IMR-90 (cell line): ENCODE measurements around the gene BPGM. TPM values are rescaled to one million over a fixed set of nuclear protein-coding genes. Genes with fewer than 3 reads are reported as not detected.

Experiments used
- ATAC-seq: fragments of 200-7000 bp; cut with Tn5 transposase; 2 replicates; pipeline ENCODE4 v1.9.1; 2020; ENCODE audit warnings: low read depth, mild to moderate bottlenecking, moderate library complexity
- BruUV-seq: library from RNA; stranded (reverse); fragments of 400-500 nt; replicated peaks from 2 replicates; lab custom pipeline; 2021; lab: Mats Ljungman, UMichigan
- CTCF ChIA-PET: fragments of 300-600 bp; formaldehyde crosslinking; extraction: SDS; loops from one replicate; lab custom pipeline; 2021; ENCODE audit warnings: antibody characterized with exemption; lab: Yijun Ruan, JAX
- POLR2A ChIA-PET: fragments of 300-600 bp; sonication (Branson Sonifier 250); formaldehyde crosslinking; loops from one replicate; lab custom pipeline; 2022; ENCODE audit warnings: antibody characterized with exemption; ENCODE audit not compliant: unreplicated experiment; lab: Charles Lee
- DNase-seq: peaks from one replicate; pipeline ENCODE4 v3.0.0; 2013
- H2AFZ ChIP-seq: replicated peaks from 2 replicates; pipeline ENCODE3; 2013; ENCODE audit warnings: low read length, mild to moderate bottlenecking; ENCODE audit not compliant: poor library complexity
- H2AK5ac ChIP-seq: 2 replicates; pipeline ENCODE4 v1.6.1; 2013; ENCODE audit warnings: low read depth, low read length, inconsistent platforms
- H2AK9ac ChIP-seq: replicated peaks from 2 replicates; pipeline ENCODE3; 2013; ENCODE audit warnings: mild to moderate bottlenecking, low read depth, low read length, moderate library complexity; ENCODE audit not compliant: poor library complexity
- H2BK120ac ChIP-seq: 2 replicates; pipeline ENCODE4 v1.6.1; 2013; ENCODE audit warnings: low read depth, low read length, inconsistent platforms
- H2BK15ac ChIP-seq: 3 replicates; pipeline ENCODE4 v1.6.1; 2013; ENCODE audit warnings: low read depth, low read length, inconsistent platforms
- H2BK20ac ChIP-seq: 2 replicates; pipeline ENCODE4 v1.6.1; 2013; ENCODE audit warnings: low read depth, mild to moderate bottlenecking, inconsistent platforms, low read length, moderate library complexity
- H2BK5ac ChIP-seq: 2 replicates; pipeline ENCODE4 v1.6.1; 2013; ENCODE audit warnings: mild to moderate bottlenecking, low read depth, low read length, inconsistent platforms; ENCODE audit not compliant: poor library complexity, severe bottlenecking
- H3K14ac ChIP-seq: replicated peaks from 2 replicates; pipeline ENCODE4 v1.6.1; 2013; ENCODE audit warnings: low read depth, low read length, inconsistent platforms
- H3K18ac ChIP-seq: 2 replicates; pipeline ENCODE4 v1.6.1; 2013; ENCODE audit warnings: low read depth, low read length, control low read depth
- H3K23ac ChIP-seq: 2 replicates; pipeline ENCODE4 v1.6.1; 2013; ENCODE audit warnings: low read depth, low read length, inconsistent platforms
- H3K27ac ChIP-seq: 2 replicates; pipeline ENCODE4 v1.5.1; 2013; ENCODE audit warnings: mild to moderate bottlenecking, control low read depth, low read length; ENCODE audit not compliant: insufficient read depth
- H3K27me3 ChIP-seq: 2 replicates; pipeline ENCODE4 v1.6.1; 2013; ENCODE audit warnings: low read length; ENCODE audit not compliant: control insufficient read depth, insufficient read depth
- H3K36me3 ChIP-seq: 2 replicates; pipeline ENCODE4 v1.6.1; 2013; ENCODE audit warnings: low read length, mixed read lengths; ENCODE audit not compliant: control insufficient read depth, insufficient read depth
- H3K4ac ChIP-seq: 2 replicates; pipeline ENCODE4 v1.6.1; 2013; ENCODE audit warnings: low read depth, low read length, inconsistent platforms
- H3K4me1 ChIP-seq: 2 replicates; pipeline ENCODE4 v1.6.1; 2013; ENCODE audit warnings: low read length, mixed read lengths; ENCODE audit not compliant: control insufficient read depth, insufficient read depth
- H3K4me2 ChIP-seq: 2 replicates; pipeline ENCODE4 v1.6.1; 2013; ENCODE audit warnings: low read depth, mild to moderate bottlenecking, control low read depth, low read length, moderate library complexity
- H3K4me3 ChIP-seq: 2 replicates; pipeline ENCODE4 v1.5.1; 2013; ENCODE audit warnings: low read depth, mild to moderate bottlenecking, control low read depth, low read length, moderate library complexity; ENCODE audit not compliant: insufficient read depth
- H3K56ac ChIP-seq: 2 replicates; pipeline ENCODE4 v1.6.1; 2013; ENCODE audit warnings: low read length, inconsistent platforms; ENCODE audit not compliant: insufficient read depth; ENCODE audit errors: extremely low read depth
- H3K79me1 ChIP-seq, 2 experiments: 2 replicates each; pipeline ENCODE4 v1.6.1; 2013; ENCODE audit warnings: low read length in 2 of 2, inconsistent platforms in 1 of 2, low read depth in 1 of 2
- H3K9ac ChIP-seq: 2 replicates; pipeline ENCODE4 v1.6.1; 2013; ENCODE audit warnings: low read depth, low read length, control low read depth
- H3K9me1 ChIP-seq: 2 replicates; pipeline ENCODE4 v1.6.1; 2013; ENCODE audit warnings: low read length, inconsistent platforms; ENCODE audit not compliant: insufficient read depth
- H3K9me3 ChIP-seq: 2 replicates; pipeline ENCODE4 v1.6.1; 2013; ENCODE audit warnings: low read length; ENCODE audit not compliant: control insufficient read depth, insufficient read depth
- H4K20me1 ChIP-seq: 2 replicates; pipeline ENCODE4 v1.6.1; 2013; ENCODE audit warnings: low read length, inconsistent platforms; ENCODE audit not compliant: insufficient read depth
- H4K5ac ChIP-seq: 2 replicates; pipeline ENCODE4 v1.6.1; 2013; ENCODE audit warnings: mild to moderate bottlenecking, low read depth, low read length, control low read depth
- H4K8ac ChIP-seq, 2 experiments: 2 replicates each; pipeline ENCODE4 v1.6.1; 2013; ENCODE audit warnings: low read depth in 2 of 2, low read length in 2 of 2, control low read depth in 1 of 2, inconsistent platforms in 1 of 2
- H4K91ac ChIP-seq: 2 replicates; pipeline ENCODE4 v1.6.1; 2013; ENCODE audit warnings: low read depth, low read length, inconsistent platforms; ENCODE audit not compliant: insufficient read depth
- BHLHE40 ChIP-seq: fragments of 150-350 bp; IDR thresholded peaks from 2 replicates; pipeline ENCODE4 v1.6.1; 2016; ENCODE audit warnings: mild to moderate bottlenecking, low read depth, low read length
- CEBPB ChIP-seq: IDR thresholded peaks from 2 replicates; pipeline ENCODE4 v1.6.1; 2012; ENCODE audit warnings: low read depth, low read length, improper control_type of control experiment
- CHD1 ChIP-seq: IDR thresholded peaks from 2 replicates; pipeline ENCODE4 v1.6.1; 2012; ENCODE audit warnings: low read depth, low read length, improper control_type of control experiment
- ELK1 ChIP-seq: fragments of 150-350 bp; IDR thresholded peaks from 2 replicates; pipeline ENCODE4 v1.6.1; 2016; ENCODE audit warnings: low read depth, mild to moderate bottlenecking, low read length, moderate library complexity, borderline replicate concordance
- FOS ChIP-seq: fragments of 150-350 bp; IDR thresholded peaks from 2 replicates; pipeline ENCODE4 v1.6.1; 2016; ENCODE audit warnings: low read depth, low read length
- MAFK ChIP-seq: IDR thresholded peaks from 2 replicates; pipeline ENCODE4 v1.6.1; 2012; ENCODE audit warnings: low read depth, low read length, improper control_type of control experiment
- MAZ ChIP-seq: IDR thresholded peaks from 2 replicates; pipeline ENCODE4 v1.6.1; 2012; ENCODE audit warnings: low read depth, mild to moderate bottlenecking, low read length, improper control_type of control experiment, moderate library complexity, borderline replicate concordance
- MXI1 ChIP-seq: IDR thresholded peaks from 2 replicates; pipeline ENCODE4 v1.6.1; 2012; ENCODE audit warnings: low read depth, mild to moderate bottlenecking, low read length, moderate library complexity, borderline replicate concordance
- NFE2L2 ChIP-seq: fragments of 150-350 bp; IDR thresholded peaks from 2 replicates; pipeline ENCODE4 v1.6.1; 2016; ENCODE audit warnings: low read depth, mild to moderate bottlenecking, low read length
- RAD21 ChIP-seq: IDR thresholded peaks from 2 replicates; pipeline ENCODE4 v1.6.1; 2012; ENCODE audit warnings: low read length, improper control_type of control experiment
- RCOR1 ChIP-seq: IDR thresholded peaks from 2 replicates; pipeline ENCODE4 v1.6.1; 2012; ENCODE audit warnings: mild to moderate bottlenecking, low read length, improper control_type of control experiment; ENCODE audit not compliant: insufficient replicate concordance
- RFX5 ChIP-seq: IDR thresholded peaks from 2 replicates; pipeline ENCODE4 v1.8.0; 2012; ENCODE audit warnings: low read depth, mild to moderate bottlenecking, low read length, moderate library complexity
- SMC3 ChIP-seq: fragments of 150-350 bp; IDR thresholded peaks from 2 replicates; pipeline ENCODE4 v1.6.1; 2016; ENCODE audit warnings: low read depth, mild to moderate bottlenecking, antibody characterized with exemption, low read length, moderate library complexity
- WGBS, 2 experiments: methylation state at CpG; one replicate each; pipeline versions ENCODE4 v1.1.5 to v1.1.7; 2013; ENCODE audit warnings: missing lambda C conversion rate in 2 of 2; ENCODE audit not compliant: insufficient read length in 1 of 2; ENCODE audit errors: extremely low coverage in 2 of 2; 5-methylcytosine and 5-hydroxymethylcytosine counted together
- dilution Hi-C: fragments of 300-500 bp; cut with HindIII; formaldehyde crosslinking; loops from one replicate; pipeline ENCODE4 v1.14.3; 2018; ENCODE audit warnings: low sequenced_read_pairs; ENCODE audit not compliant: unreplicated experiment
- in situ Hi-C: fragments of 300-500 bp; cut with MboI; formaldehyde crosslinking; loops from 3 replicates; pipeline ENCODE4 v1.14.3; 2019; ENCODE audit warnings: low sequenced_read_pairs, inconsistent platforms, mixed read lengths
- intact Hi-C: fragments of 100-400 bp; cut with micrococcal nuclease; formaldehyde crosslinking; loops from 2 replicates; pipeline ENCODE4 v1.10.0; 2022
- polyA plus RNA-seq, 3 experiments: library from polyadenylated mRNA; depleted of rRNA; stranded (reverse); fragments of >200 nt; gene quantifications; 2 replicates each; pipeline ENCODE4 v1.2.3, GENCODE V29; 2012; ENCODE audit warnings: low replicate concordance in 1 of 3
- total RNA-seq: library from RNA; depleted of rRNA; stranded (reverse); fragments of >200 nt; gene quantifications from 2 replicates; pipeline ENCODE4 v1.2.3, GENCODE V29; 2012
- TF ChIP-seq, protein P1 (sequence below): conservative IDR thresholded peaks from 2 replicates; pipeline ENCODE4 v1.5.1; 2012; ENCODE audit warnings: mild to moderate bottlenecking, low read depth, low read length, improper control_type of control experiment

Gene BPGM
- total and polyA plus RNA-seq, 2 of the 4 experiments (the other 2 are of a cell fraction), result 18.8 to 20.0 TPM

DNA sequence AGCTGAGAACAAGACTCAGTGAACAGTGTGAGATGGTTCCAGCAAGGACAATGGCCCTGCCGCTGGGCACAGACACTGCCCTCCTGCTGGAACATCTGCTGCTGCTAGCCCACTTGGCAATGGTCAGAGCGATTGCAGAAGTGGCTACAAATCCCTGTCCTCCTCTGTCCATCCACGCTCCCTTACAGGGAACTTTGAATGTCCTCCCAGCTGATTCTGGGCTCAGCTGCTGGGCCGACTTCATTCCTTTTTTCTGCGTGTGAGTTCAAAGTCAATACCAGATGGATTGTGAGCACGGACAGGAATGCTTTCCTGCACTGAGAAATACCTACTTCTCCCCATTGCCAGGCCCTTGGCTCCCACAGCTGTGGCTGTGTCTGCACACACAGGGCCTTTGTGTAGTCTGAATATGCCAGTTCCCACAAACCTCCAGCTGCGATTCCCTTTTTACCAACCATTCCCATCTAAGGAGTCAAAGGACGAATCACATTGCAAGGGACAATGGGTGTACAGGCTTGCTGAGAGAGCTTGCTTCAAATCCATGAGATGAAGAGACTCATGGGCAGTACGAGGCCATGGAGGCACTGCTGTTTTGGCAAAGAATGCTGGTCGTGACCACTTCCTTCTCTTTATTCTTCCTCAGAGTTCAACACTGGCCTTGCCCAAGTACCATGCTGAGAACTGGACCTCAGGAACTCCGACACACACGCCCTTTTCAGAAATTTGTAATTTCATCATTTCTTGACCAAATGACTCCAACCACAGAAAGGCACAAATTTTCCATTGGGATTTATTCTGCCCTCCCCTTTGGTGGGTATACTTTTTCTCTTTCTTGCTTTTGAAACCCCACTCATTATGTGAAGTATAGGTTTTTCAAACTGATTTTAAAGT, 44.2 kb downstream of the BPGM start:
- BruUV-seq, result no TSS peak
- intact Hi-C loops, result loop anchor here (1.0 to 5.0 kb wide), 7 partner anchors 52 to 480 kb away; partner anchors contain the start of genes CALD1 and CYREN
- Histone ChIP-seq H3K4me2 (no peak overlapping the region; the same call in 1 of the 2 replicates), H3K4me3 (no peak overlapping the region), H3K18ac (peak overlapping the region; percentile 96), H3K9ac (peak overlapping the region; percentile 37; the same call in 1 of the 2 replicates), H2BK20ac (peak overlapping the region; percentile 94), H2BK15ac (peak overlapping the region; percentile 89; the same call in 2 of the 3 replicates), H3K56ac (peak overlapping the region; percentile 33; the same call in 1 of the 2 replicates), H4K8ac (peak overlapping the region; percentile 60 to 85; a peak in 3 of 4 replicates), H4K20me1 (no peaks in the 10 kb centered on the region), H2BK120ac (peak overlapping the region; percentile 97), H3K4ac (peak overlapping the region; percentile 96), H3K27ac (peak overlapping the region; percentile 90), H3K9me3 (no peaks in the 10 kb centered on the region), H2AFZ (peak overlapping the region; percentile 83), H3K23ac (peak overlapping the region; percentile 75), H3K4me1 (peaks cover 35% of the 10 kb centered on the region), H2AK5ac (peak overlapping the region; percentile 81), H3K27me3 (no peaks in the 10 kb centered on the region), H3K14ac (peak overlapping the region; percentile 94), H2AK9ac (peak overlapping the region; percentile 77), H4K5ac (peak overlapping the region; percentile 96), H3K36me3 (no peaks in the 10 kb centered on the region), H2BK5ac (peak overlapping the region; percentile 78), H3K9me1 (peaks cover 16% of the 10 kb centered on the region), H4K91ac (peak overlapping the region; percentile 95), H3K79me1 (peaks cover 0 to 20% of the 10 kb centered on the region in 2 experiments; a peak in 3 of 4 replicates)
- 90% methylated on average over 5 of the region's 12 CpGs; no CpG with 5 or more reads in 1 of the 2 experiments for WGBS, 2 experiments
- ATAC-seq (no peak), DNase-seq (peak; percentile 24)
- CTCF ChIA-PET, result interaction anchor here (0.6 to 2.3 kb wide), 30 partner anchors 12 to 278 kb away, joined by 3 to 16 read pairs (median 4); no protein-coding TSS in a partner anchor
- dilution Hi-C loops, result no loop called here
- in situ Hi-C loops, result loop anchor here (25.0 kb wide), 1 partner anchor 871 kb away; the partner anchor contains the start of gene NUP205
- POLR2A ChIA-PET, result interaction anchor here (0.7 to 2.0 kb wide), 7 partner anchors 68 to 195 kb away, joined by 3 to 15 read pairs (median 3); partner anchors contain the start of gene CALD1
- TF ChIP-seq FOS (no peak), CHD1 (no peak), ELK1 (no peak), CEBPB (no peak), MAZ (no peak), BHLHE40 (no peak), MXI1 (no peak), NFE2L2 (no peak), MAFK (no peak), RAD21 (no peak), RFX5 (no peak), SMC3 (no peak), RCOR1 (no peak)
- TF ChIP-seq, protein P1, sequence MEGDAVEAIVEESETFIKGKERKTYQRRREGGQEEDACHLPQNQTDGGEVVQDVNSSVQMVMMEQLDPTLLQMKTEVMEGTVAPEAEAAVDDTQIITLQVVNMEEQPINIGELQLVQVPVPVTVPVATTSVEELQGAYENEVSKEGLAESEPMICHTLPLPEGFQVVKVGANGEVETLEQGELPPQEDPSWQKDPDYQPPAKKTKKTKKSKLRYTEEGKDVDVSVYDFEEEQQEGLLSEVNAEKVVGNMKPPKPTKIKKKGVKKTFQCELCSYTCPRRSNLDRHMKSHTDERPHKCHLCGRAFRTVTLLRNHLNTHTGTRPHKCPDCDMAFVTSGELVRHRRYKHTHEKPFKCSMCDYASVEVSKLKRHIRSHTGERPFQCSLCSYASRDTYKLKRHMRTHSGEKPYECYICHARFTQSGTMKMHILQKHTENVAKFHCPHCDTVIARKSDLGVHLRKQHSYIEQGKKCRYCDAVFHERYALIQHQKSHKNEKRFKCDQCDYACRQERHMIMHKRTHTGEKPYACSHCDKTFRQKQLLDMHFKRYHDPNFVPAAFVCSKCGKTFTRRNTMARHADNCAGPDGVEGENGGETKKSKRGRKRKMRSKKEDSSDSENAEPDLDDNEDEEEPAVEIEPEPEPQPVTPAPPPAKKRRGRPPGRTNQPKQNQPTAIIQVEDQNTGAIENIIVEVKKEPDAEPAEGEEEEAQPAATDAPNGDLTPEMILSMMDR, result no peak
